Uterus (tissue), 2 donors: Measurements from ENCODE around the gene P2RX7.

Source experiments
- CTCF ChIP-seq, 4 experiments: fragments of 200-600 bp in 2 of 4; fragments of 450-650 bp in 2 of 4; sonication (generic) in 2 of 4; IDR thresholded peaks; one replicate each; pipeline ENCODE4 v1.5.1; 2016 to 2019; ENCODE audit warnings: antibody characterized with exemption in 4 of 4, mild to moderate bottlenecking in 2 of 4, moderate library complexity in 1 of 4
- POLR2A ChIP-seq, 2 donors: fragments of 450-650 bp; IDR thresholded peaks; one replicate each; pipeline ENCODE4 v1.6.1; 2016; ENCODE audit warnings: antibody characterized with exemption in 2 of 2, mild to moderate bottlenecking in 1 of 2, moderate library complexity in 1 of 2

- TF ChIP-seq CTCF (IDR thresholded peaks at IDR 0.05) (no peak), POLR2A (IDR thresholded peaks at IDR 0.05) (no peak)
Measured at GRCh38 chr12:121107681-121108080, 25.0 kb upstream of the P2RX7 start.
